K562 (cell line): ENCODE results near the gene ERBB4. TPM values are rescaled to one million over a fixed set of nuclear protein-coding genes. Genes with fewer than 3 reads are reported as not detected.

Source experiments
- ATAC-seq: fragments of 200-7000 bp; cut with Tn5 transposase; 3 replicates; pipeline ENCODE4 v1.9.1; 2020; ENCODE audit warnings: moderate library complexity
- BruUV-seq: library from RNA; stranded (reverse); fragments of 400-500 nt; replicated peaks from 2 replicates; lab custom pipeline; 2021; lab: Mats Ljungman, UMichigan
- CTCF ChIA-PET: fragments of 300-600 bp; formaldehyde crosslinking; extraction: SDS; loops from one replicate; lab custom pipeline; 2021; ENCODE audit warnings: low intra/inter-chr PET ratio; lab: Yijun Ruan, JAX
- POLR2A ChIA-PET: fragments of 300-600, 350-650 bp; sonication (Branson Sonifier 250); formaldehyde crosslinking; extraction: SDS; loops from one replicate; lab custom pipeline; 2021; ENCODE audit warnings: antibody characterized with exemption, inconsistent platforms; lab: Yijun Ruan, JAX
- DNase-seq, 4 experiments: peaks; one replicate each; pipeline versions ENCODE4 v3.0.0 to v3.0.0-alpha.2; 2011 to 2018; ENCODE audit warnings: low spot score in 3 of 4, mixed read lengths in 3 of 4; ENCODE audit errors: extremely low read depth in 1 of 4
- FAIRE-seq: peaks from 2 replicates; lab custom pipeline; 2011; peaks lifted over from hg19 to GRCh38; lab: Jason Lieb, UNC
- H2AFZ ChIP-seq: 2 replicates; pipeline ENCODE4 v1.6.0; 2011; ENCODE audit warnings: low read depth, low read length, control low read depth, inconsistent platforms
- H3K27ac ChIP-seq: fragments of 200-600 bp; 3 replicates; pipeline ENCODE4 v1.8.0; 2011; ENCODE audit warnings: low read depth, mild to moderate bottlenecking, control low read depth, inconsistent platforms, low read length, moderate library complexity, mixed read lengths; ENCODE audit errors: extremely low read depth
- H3K27me3 ChIP-seq, 2 experiments: fragments of 300-600 bp in 1 of 2; 2 replicates in 1 of 2; 3 replicates in 1 of 2; pipeline versions ENCODE4 v1.6.0 to v1.8.0; 2011; ENCODE audit warnings: inconsistent platforms in 2 of 2, low read length in 2 of 2, mild to moderate bottlenecking in 1 of 2, mixed read lengths in 1 of 2, moderate library complexity in 1 of 2; ENCODE audit not compliant: control insufficient read depth in 2 of 2, insufficient read depth in 2 of 2
- H3K36me3 ChIP-seq: fragments of 300-600 bp; 3 replicates; pipeline ENCODE4 v1.8.0; 2011; ENCODE audit warnings: mild to moderate bottlenecking, low read length, inconsistent platforms; ENCODE audit not compliant: control insufficient read depth, insufficient read depth
- H3K4me1 ChIP-seq, 2 experiments: fragments of 200-600 bp in 1 of 2; replicated peaks in 1 of 2; 2 replicates in 1 of 2; 3 replicates in 1 of 2; pipeline versions ENCODE4 v1.5.1 to v1.8.0; 2011; ENCODE audit warnings: inconsistent platforms in 2 of 2, low read length in 2 of 2, mild to moderate bottlenecking in 1 of 2, mixed read lengths in 1 of 2, moderate library complexity in 1 of 2; ENCODE audit not compliant: control insufficient read depth in 2 of 2, insufficient read depth in 2 of 2
- H3K4me2 ChIP-seq: 2 replicates; pipeline ENCODE4 v1.6.1; 2011; ENCODE audit warnings: low read length, control low read depth, inconsistent platforms, mixed read lengths; ENCODE audit not compliant: insufficient read depth
- H3K4me3 ChIP-seq: fragments of 200-600 bp; sonication (generic), shearing (Covaris generic); 2 replicates; pipeline ENCODE4 v1.5.1; 2016; ENCODE audit warnings: control low read depth, inconsistent platforms
- H3K79me2 ChIP-seq: fragments of 200-600 bp; 3 replicates; pipeline ENCODE4 v1.8.0; 2011; ENCODE audit warnings: low read length, inconsistent platforms; ENCODE audit not compliant: control insufficient read depth, insufficient read depth
- H3K9ac ChIP-seq, 2 experiments: 2 replicates each; pipeline versions ENCODE4 v1.6.0 to v1.6.1; 2011; ENCODE audit warnings: low read depth in 2 of 2, low read length in 2 of 2, control low read depth in 1 of 2, inconsistent platforms in 1 of 2, mild to moderate bottlenecking in 1 of 2, mixed read lengths in 1 of 2; ENCODE audit not compliant: insufficient read depth in 1 of 2
- H3K9me1 ChIP-seq: one replicate; pipeline ENCODE4 v1.6.0; 2011; ENCODE audit warnings: inconsistent platforms, mild to moderate bottlenecking, low read length, moderate library complexity; ENCODE audit not compliant: control insufficient read depth, insufficient read depth
- H3K9me3 ChIP-seq: replicated peaks from 2 replicates; pipeline ENCODE4 v1.5.1; 2011; ENCODE audit warnings: low read depth, low read length, inconsistent platforms; ENCODE audit not compliant: control insufficient read depth, insufficient read depth
- H4K20me1 ChIP-seq: replicated peaks from 2 replicates; pipeline ENCODE4 v1.6.1; 2011; ENCODE audit warnings: low read length, inconsistent platforms, mixed read lengths; ENCODE audit not compliant: control insufficient read depth, insufficient read depth
- GABPA ChIP-seq: fragments of 200-800 bp; sonication (Bioruptor generic); conservative IDR thresholded peaks from 2 replicates; pipeline ENCODE4 v1.6.1; 2016; ENCODE audit warnings: low read depth, missing genetic modification characterization, missing compliant biosample characterization
- GABPB1 ChIP-seq: sonication (generic); formaldehyde crosslinking; IDR thresholded peaks from 2 replicates; pipeline ENCODE4 v1.8.0; 2022; ENCODE audit warnings: mild to moderate bottlenecking, missing genetic modification reagents
- ILK ChIP-seq: fragments of 450-650 bp; IDR thresholded peaks from 2 replicates; pipeline ENCODE4 v1.6.1; 2016; ENCODE audit warnings: missing genetic modification characterization, low read depth, mild to moderate bottlenecking, missing compliant biosample characterization, moderate library complexity, borderline replicate concordance
- JUN ChIP-seq, 2 experiments: sonication (generic) in 1 of 2; formaldehyde crosslinking in 1 of 2; IDR thresholded peaks; 2 replicates each; pipeline versions ENCODE4 v1.6.1 to v1.8.0; 2012 to 2022; ENCODE audit warnings: borderline replicate concordance in 2 of 2, mild to moderate bottlenecking in 2 of 2, improper control_type of control experiment in 1 of 2, low read depth in 1 of 2, low read length in 1 of 2, missing genetic modification reagents in 1 of 2
- SMARCE1 ChIP-seq: fragments of 450-650 bp; IDR thresholded peaks from 2 replicates; pipeline ENCODE4 v1.7.1; 2016; ENCODE audit warnings: mild to moderate bottlenecking
- THRAP3 ChIP-seq: fragments of 450-650 bp; IDR thresholded peaks from 2 replicates; pipeline ENCODE4 v1.6.1; 2016; ENCODE audit warnings: mild to moderate bottlenecking, inconsistent platforms, borderline replicate concordance
- ZFP30 ChIP-seq: fragments of 250-450 bp; sonication (Bioruptor Pico); IDR thresholded peaks from 2 replicates; pipeline ENCODE4 v1.8.0; 2022; ENCODE audit warnings: moderate library complexity, mild to moderate bottlenecking, inconsistent platforms, borderline replicate concordance
- ZNF175 ChIP-seq: fragments of 200-800 bp; sonication (Bioruptor generic); IDR thresholded peaks from 2 replicates; pipeline ENCODE4 v1.6.1; 2016; ENCODE audit warnings: low read depth, mild to moderate bottlenecking, missing genetic modification characterization, missing compliant biosample characterization
- ZNF699 ChIP-seq: fragments of 250-450 bp; sonication (Bioruptor Pico); IDR thresholded peaks from 2 replicates; pipeline ENCODE4 v1.8.0; 2021; ENCODE audit warnings: mild to moderate bottlenecking, moderate library complexity; ENCODE audit not compliant: insufficient replicate concordance
- ZNF77 ChIP-seq: fragments of 250-450 bp; sonication (Bioruptor Pico); IDR thresholded peaks from 2 replicates; pipeline ENCODE4 v1.5.0; 2020
- WGBS: fragments of 100-300 bp; shearing (Covaris generic); methylation state at CpG from one replicate; pipeline ENCODE4 v1.1.6; 2016; ENCODE audit warnings: low coverage, mixed read lengths; ENCODE audit not compliant: insufficient coverage; ENCODE audit errors: missing lambda C conversion rate; 5-methylcytosine and 5-hydroxymethylcytosine counted together
- in situ Hi-C: fragments of 300-500 bp; cut with MboI; formaldehyde crosslinking; loops from 4 replicates; pipeline ENCODE4 v1.15.0; 2018; ENCODE audit warnings: inconsistent platforms, mixed read lengths
- intact Hi-C: fragments of 100-400 bp; cut with micrococcal nuclease; formaldehyde crosslinking; loops from 2 replicates; pipeline ENCODE4 v1.14.2; 2022
- polyA plus RNA-seq, 8 experiments: library from polyadenylated mRNA; depleted of rRNA in 4 of 8; stranded (reverse) in 5 of 8; unstranded in 3 of 8; fragments of >200 nt; fragmentation: Nextera tagmentation in 2 of 8; fragmentation: Illumina TruSeq in 1 of 8; extraction: Ambion mirVana in 2 of 8; extraction: Trizol in 1 of 8; gene quantifications; 2 replicates each; pipeline versions ENCODE4 v1.2.1 to v1.2.3, GENCODE V29; 2011 to 2014; ENCODE audit warnings: inconsistent platforms in 1 of 8, missing spikeins in 1 of 8
- total RNA-seq, 7 experiments: library from RNA; depleted of rRNA in 6 of 7; stranded (reverse); fragments of >200 nt in 6 of 7; fragmentation: Illumina TruSeq in 2 of 7; extraction: Trizol in 2 of 7; gene quantifications; 2 replicates each; pipeline versions ENCODE4 v1.2.1 to v1.2.3, GENCODE V29; 2011 to 2021; ENCODE audit warnings: low replicate concordance in 1 of 7

Gene ERBB4
- total and polyA plus RNA-seq, 9 of the 15 experiments (the other 6 are each of a cell fraction or from before 2014, with no cell fraction given), result not detected

DNA sequence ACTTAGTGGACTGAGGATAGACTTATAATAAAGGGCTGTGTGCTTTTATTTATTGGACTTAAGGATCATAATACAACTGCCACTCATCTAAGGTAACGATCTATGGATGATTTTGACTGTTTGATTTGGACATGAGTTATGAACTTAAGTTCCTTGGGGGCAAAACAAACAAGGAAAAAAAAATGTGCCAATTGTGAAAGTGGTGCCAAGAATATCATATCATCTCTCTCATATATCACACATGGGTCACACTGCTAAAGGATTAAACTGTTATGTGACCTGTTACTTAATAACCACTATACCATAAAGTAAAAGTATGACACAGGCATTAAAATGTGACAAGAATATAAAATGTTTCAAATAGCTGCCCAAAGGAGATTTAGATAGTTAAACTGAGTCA lies 886.3 kb downstream of the ERBB4 start:
- in situ Hi-C loops (no loop called here), intact Hi-C loops (no loop called here)
- Histone ChIP-seq H3K27ac (no peak overlapping the region), H3K36me3 (no peaks in the 10 kb centered on the region), H3K4me2 (no peak overlapping the region), H3K79me2 (no peaks in the 10 kb centered on the region), H2AFZ (no peak overlapping the region), H3K9me1 (no peaks in the 10 kb centered on the region), H3K9me3 (no peaks in the 10 kb centered on the region), H3K4me1 (no peaks in the 10 kb centered on the region), H3K9ac (no peak overlapping the region), H3K4me3 (no peak overlapping the region), H4K20me1 (no peaks in the 10 kb centered on the region), H3K27me3 (no peaks in the 10 kb centered on the region)
- DNase-seq, result no peak
- no peak for FAIRE-seq
- 0% methylated on average over 1 of the region's 1 CpG for WGBS
- TF ChIP-seq SMARCE1 (no peak), ILK (tag) (no peak), JUN (IDR thresholded peaks at IDR 0.05; ENCODE audit: borderline replicate concordance, low read depth, low read length) (no peak), JUN (CRISPR knock-in tag; IDR thresholded peaks at IDR 0.05; ENCODE audit: borderline replicate concordance) (no peak), ZNF699 (CRISPR knock-in tag) (no peak), GABPB1 (CRISPR knock-in tag) (no peak), THRAP3 (no peak)
- no TSS peak for BruUV-seq
- POLR2A ChIA-PET, result no interaction called here
- CTCF ChIA-PET, result no interaction called here
- ATAC-seq, result no peak

DNA sequence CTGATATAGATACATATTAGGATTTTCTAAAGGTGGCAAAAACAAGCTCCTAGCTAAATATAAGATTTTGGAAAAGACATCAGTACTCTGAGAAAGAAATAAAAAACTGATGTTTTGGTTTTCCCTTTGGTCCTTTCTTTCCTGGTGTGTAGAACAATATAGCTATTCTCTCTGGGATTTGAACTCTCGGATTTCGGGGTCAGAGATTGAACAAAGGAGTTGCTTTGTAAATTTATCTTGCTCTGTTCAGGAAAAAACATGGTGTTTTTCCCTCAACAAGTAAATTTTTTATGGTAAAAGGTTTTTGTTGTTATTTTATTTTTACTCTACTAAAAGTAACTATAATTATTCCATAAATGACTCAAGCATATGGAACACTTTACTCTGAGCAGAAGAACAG lies 889.3 kb downstream of the ERBB4 start:
- BruUV-seq, result no TSS peak
- ATAC-seq, result no peak
- no peak for DNase-seq
- CTCF ChIA-PET, result no interaction called here
- Histone ChIP-seq H3K9ac (no peak overlapping the region), H3K27me3 (no peaks in the 10 kb centered on the region), H4K20me1 (no peaks in the 10 kb centered on the region), H3K79me2 (no peaks in the 10 kb centered on the region), H3K4me2 (no peak overlapping the region), H3K4me1 (no peaks in the 10 kb centered on the region), H3K4me3 (no peak overlapping the region), H3K36me3 (no peaks in the 10 kb centered on the region), H3K9me1 (no peaks in the 10 kb centered on the region), H3K27ac (no peak overlapping the region), H3K9me3 (no peaks in the 10 kb centered on the region), H2AFZ (no peak overlapping the region)
- in situ Hi-C loops, result no loop called here
- POLR2A ChIA-PET, result no interaction called here
- 0% methylated on average over 2 of the region's 2 CpGs for WGBS
- intact Hi-C loops, result no loop called here
- FAIRE-seq, result no peak
- TF ChIP-seq ZNF175 (CRISPR knock-in tag) (no peak), ZFP30 (CRISPR knock-in tag) (no peak), GABPA (tag) (no peak), ZNF77 (CRISPR knock-in tag) (no peak)
